ENCODE measurements around the gene PDCD11.
"Not testable (repeated sequence)": the region's sequence is repeated elsewhere in the genome, so short reads cannot be mapped to it uniquely, and the experiment has no call there.

PDCD11 gene

GRCh38 chr10:103396067-103396788, at the start of gene PDCD11, which contains the start of gene ATP5MK:
PDCD11 (plus strand) TSS chr10:103396626; CDS start chr10:103398427, 1,801 bp downstream.
ATP5MK (minus strand) TSS chr10:103396475; CDS start chr10:103392457, 4,018 bp downstream.
- DNase-seq (ENCODE audit: low spot score), result peak; percentile 98

- no peak for DNase-seq (ENCODE audit: low spot score)
Observed at GRCh38 chr10:103350175-103350516, 46.3 kb upstream of the PDCD11 start.

- DNase-seq (ENCODE audit: low spot score), result peak; percentile 83
Observed at GRCh38 chr10:103350517-103351260, 45.7 kb upstream of the PDCD11 start, which contains the start of gene PCGF6. PCGF6 (minus strand) TSS chr10:103351140; CDS start chr10:103351066, 74 bp downstream.

GRCh38 chr10:103353281-103353680, 43.1 kb upstream of the PDCD11 start:
- no peak for DNase-seq (ENCODE audit: low spot score)

GRCh38 chr10:103354567-103354966, 41.9 kb upstream of the PDCD11 start:
- not testable (repeated sequence) for DNase-seq (ENCODE audit: low spot score)

GRCh38 chr10:103355906-103356599, 40.4 kb upstream of the PDCD11 start:
- DNase-seq (ENCODE audit: low spot score), result no peak

GRCh38 chr10:103359493-103359892, 36.9 kb upstream of the PDCD11 start:
- DNase-seq (ENCODE audit: low spot score), result not testable (repeated sequence)

GRCh38 chr10:103360791-103361190, 35.6 kb upstream of the PDCD11 start:
- DNase-seq (ENCODE audit: low spot score), result not testable (repeated sequence)

GRCh38 chr10:103367379-103367781, 29.0 kb upstream of the PDCD11 start:
- DNase-seq (ENCODE audit: low spot score), result peak; percentile 10

- peak; percentile 95 for DNase-seq (ENCODE audit: low spot score)
Observed at GRCh38 chr10:103367782-103368518, 28.5 kb upstream of the PDCD11 start, which contains the start of gene TAF5. TAF5 (plus strand) TSS chr10:103367976; CDS start chr10:103367990, 14 bp downstream.

- no peak for DNase-seq (ENCODE audit: low spot score)
Observed at GRCh38 chr10:103373544-103373943, 22.9 kb upstream of the PDCD11 start.

GRCh38 chr10:103374263-103374662, 22.2 kb upstream of the PDCD11 start:
- no peak for DNase-seq (ENCODE audit: low spot score)

GRCh38 chr10:103382769-103383168, 13.7 kb upstream of the PDCD11 start:
- no peak for DNase-seq (ENCODE audit: low spot score)

- no peak for DNase-seq (ENCODE audit: low spot score)
Observed at GRCh38 chr10:103394180-103394579, 2.2 kb upstream of the PDCD11 start.

- DNase-seq (ENCODE audit: low spot score), result peak; percentile 4
Observed at GRCh38 chr10:103395754-103396066, 716 bp upstream of the PDCD11 start.

GRCh38 chr10:103396789-103397087, 312 bp downstream of the PDCD11 start:
- no peak for DNase-seq (ENCODE audit: low spot score)

- no peak for DNase-seq (ENCODE audit: low spot score)
Observed at GRCh38 chr10:103397191-103397825, 882 bp downstream of the PDCD11 start.

- no peak for DNase-seq (ENCODE audit: low spot score)
Observed at GRCh38 chr10:103413564-103413963, 17.1 kb downstream of the PDCD11 start.

- DNase-seq (ENCODE audit: low spot score), result no peak
Observed at GRCh38 chr10:103415581-103415980, 19.2 kb downstream of the PDCD11 start.

- peak; percentile 36 for DNase-seq (ENCODE audit: low spot score)
Observed at GRCh38 chr10:103416436-103417147, 20.2 kb downstream of the PDCD11 start.

- not testable (repeated sequence) for DNase-seq (ENCODE audit: low spot score)
Observed at GRCh38 chr10:103417148-103417469, 20.7 kb downstream of the PDCD11 start.

Measured in putamen (tissue), 1 donor.